Measurements from ENCODE around the gene SLC2A11.

- no peak for TF ChIP-seq CTCF (conservative IDR thresholded peaks at IDR 0.05; ENCODE audit: low read depth, low read length)
- TF ChIP-seq EZH2phosphoT487 (IDR thresholded peaks at IDR 0.05; ENCODE audit: borderline replicate concordance, low read length): no peak
Observed at GRCh38 chr22:23845265-23846080, 12.2 kb upstream of the SLC2A11 start.
